Endometrial microvascular endothelial cells (primary cell): ENCODE results near the gene CHRNA4. TPM values are rescaled to one million over a fixed set of nuclear protein-coding genes. Genes with fewer than 3 reads are reported as not detected.

Experiments
- in situ Hi-C: cut with HindIII; loops from 2 replicates; pipeline ENCODE4 v1.10.0; 2017; ENCODE audit warnings: low sequenced_read_pairs, low pct_unique_long_range_greater_than_20kb; ENCODE audit errors: inconsistent ontology term
- total RNA-seq: library from RNA; depleted of rRNA; stranded (reverse); fragments of >200 nt; gene quantifications from one replicate; pipeline ENCODE4 v1.2.3, GENCODE V29; 2015; ENCODE audit errors: inconsistent ontology term

The CHRNA4 gene
- not detected for total RNA-seq

- in situ Hi-C loops: no loop called here
These were observed at the start of gene CHRNA4 for GRCh38 chr20:63360850-63361518. TSS of gene CHRNA4 (minus strand) at chr20:63361349. CDS start at chr20:63361165, 184 bp downstream.

GRCh38 chr20:63409834-63410435 is 48.8 kb upstream of the CHRNA4 start:
- in situ Hi-C loops: no loop called here

- in situ Hi-C loops: no loop called here
These were observed 48.1 kb upstream of the CHRNA4 start for GRCh38 chr20:63409066-63409833.

GRCh38 chr20:63408684-63409046 is 47.5 kb upstream of the CHRNA4 start:
- in situ Hi-C loops: no loop called here

- in situ Hi-C loops: no loop called here
These were observed 47.0 kb upstream of the CHRNA4 start for GRCh38 chr20:63407928-63408683.

GRCh38 chr20:63406617-63407245 is 45.6 kb upstream of the CHRNA4 start:
- in situ Hi-C loops: no loop called here

- in situ Hi-C loops: no loop called here
These were observed 44.9 kb upstream of the CHRNA4 start for GRCh38 chr20:63406011-63406410.

- in situ Hi-C loops: no loop called here
These were observed 44.1 kb upstream of the CHRNA4 start for GRCh38 chr20:63405102-63405730.

- in situ Hi-C loops: no loop called here
These were observed 43.3 kb upstream of the CHRNA4 start for GRCh38 chr20:63404129-63405085.

- in situ Hi-C loops: no loop called here
These were observed 42.4 kb upstream of the CHRNA4 start for GRCh38 chr20:63403403-63404105.

GRCh38 chr20:63402860-63403220 is 41.7 kb upstream of the CHRNA4 start:
- in situ Hi-C loops: no loop called here

GRCh38 chr20:63402181-63402859 is 41.2 kb upstream of the CHRNA4 start:
- in situ Hi-C loops: no loop called here

GRCh38 chr20:63401384-63402110 is 40.4 kb upstream of the CHRNA4 start:
- in situ Hi-C loops: no loop called here

GRCh38 chr20:63400486-63401210 is 39.5 kb upstream of the CHRNA4 start:
- in situ Hi-C loops: no loop called here
